Urothelium cell line (cell line): ENCODE measurements around the gene GPLD1.

ENCODE experiments used
- DNase-seq: peaks from one replicate; pipeline ENCODE4 v3.0.0; 2011; ENCODE audit warnings: low spot score, mixed read lengths
- FAIRE-seq: peaks from 2 replicates; lab custom pipeline; 2011; peaks lifted over from hg19 to GRCh38; lab: Jason Lieb, UNC

GPLD1 gene

GRCh38 chr6:24500683-24501082 lies 11.3 kb upstream of the GPLD1 start:
- no peak for FAIRE-seq

GRCh38 chr6:24497254-24497970 lies 8.0 kb upstream of the GPLD1 start:
- DNase-seq (no peak), FAIRE-seq (no peak)

More at GRCh38 chr6:24500683-24501082, 11.3 kb upstream of the GPLD1 start:
- DNase-seq: no peak

- FAIRE-seq: no peak
- DNase-seq: peak; percentile 78
These were observed 5.7 kb upstream of the GPLD1 start, which contains the start of gene ALDH5A1 for GRCh38 chr6:24494821-24495795. Gene ALDH5A1, plus strand, starts transcription at chr6:24494969. Its CDS starts 28 bp downstream, at chr6:24494997.

GRCh38 chr6:24493945-24494820 lies 4.8 kb upstream of the GPLD1 start:
- FAIRE-seq: no peak
- no peak for DNase-seq

- FAIRE-seq (no peak), DNase-seq (no peak)
These were observed 3.1 kb upstream of the GPLD1 start for GRCh38 chr6:24492475-24492874.

GRCh38 chr6:24490948-24491347 lies 1.6 kb upstream of the GPLD1 start:
- FAIRE-seq (no peak), DNase-seq (no peak)

- DNase-seq (no peak), FAIRE-seq (no peak)
These were observed 503 bp upstream of the GPLD1 start for GRCh38 chr6:24489881-24490280.

GRCh38 chr6:24486065-24486464 lies 3.3 kb downstream of the GPLD1 start:
- DNase-seq: no peak
- no peak for FAIRE-seq

GRCh38 chr6:24484657-24485323 lies 4.6 kb downstream of the GPLD1 start:
- FAIRE-seq: no peak

GRCh38 chr6:24481449-24481848 lies 7.9 kb downstream of the GPLD1 start:
- no peak for FAIRE-seq

More at GRCh38 chr6:24484657-24485323, 4.6 kb downstream of the GPLD1 start:
- DNase-seq: no peak

GRCh38 chr6:24480705-24481104 lies 8.7 kb downstream of the GPLD1 start:
- DNase-seq: no peak
- FAIRE-seq: no peak

More at GRCh38 chr6:24481449-24481848, 7.9 kb downstream of the GPLD1 start:
- no peak for DNase-seq

- no peak for FAIRE-seq
- no peak for DNase-seq
These were observed 10.5 kb downstream of the GPLD1 start for GRCh38 chr6:24478903-24479302.

- FAIRE-seq: no peak
- no peak for DNase-seq
These were observed 12.3 kb downstream of the GPLD1 start for GRCh38 chr6:24477070-24477469.

- no peak for DNase-seq
- no peak for FAIRE-seq
These were observed 12.7 kb downstream of the GPLD1 start for GRCh38 chr6:24476631-24477030.

GRCh38 chr6:24472181-24472580 lies 17.2 kb downstream of the GPLD1 start:
- DNase-seq: no peak
- FAIRE-seq: no peak

GRCh38 chr6:24469811-24470210 lies 19.6 kb downstream of the GPLD1 start:
- DNase-seq: no peak
- no peak for FAIRE-seq

GRCh38 chr6:24464253-24465038 lies 24.9 kb downstream of the GPLD1 start:
- DNase-seq: no peak
- FAIRE-seq: no peak

- DNase-seq (no peak), FAIRE-seq (no peak)
These were observed 28.4 kb downstream of the GPLD1 start for GRCh38 chr6:24460966-24461365.

- DNase-seq (no peak), FAIRE-seq (no peak)
These were observed 30.4 kb downstream of the GPLD1 start for GRCh38 chr6:24458941-24459340.
